Globus pallidus (tissue), 1 donor: ENCODE measurements around the gene CTCF.

Experiments
- DNase-seq: peaks from one replicate; pipeline ENCODE4 v3.0.0-alpha.2; 2015; ENCODE audit warnings: low spot score

Gene CTCF

GRCh38 chr16:67664871-67665270 is 102.5 kb downstream of the CTCF start:
- DNase-seq = no peak

GRCh38 chr16:67665598-67665997 is 103.3 kb downstream of the CTCF start:
- no peak for DNase-seq

GRCh38 chr16:67666032-67666551 is 103.8 kb downstream of the CTCF start:
- no peak for DNase-seq

- peak; percentile 82 for DNase-seq
Observed at GRCh38 chr16:67666559-67667452, 104.5 kb downstream of the CTCF start, which contains the start of the genes C16orf86 and ENKD1. Gene C16orf86, plus strand, starts transcription at chr16:67666814. Its CDS starts 157 bp downstream, at chr16:67666971. Gene ENKD1, minus strand, starts transcription at chr16:67666750. Its CDS starts 308 bp downstream, at chr16:67666442.

DNA sequence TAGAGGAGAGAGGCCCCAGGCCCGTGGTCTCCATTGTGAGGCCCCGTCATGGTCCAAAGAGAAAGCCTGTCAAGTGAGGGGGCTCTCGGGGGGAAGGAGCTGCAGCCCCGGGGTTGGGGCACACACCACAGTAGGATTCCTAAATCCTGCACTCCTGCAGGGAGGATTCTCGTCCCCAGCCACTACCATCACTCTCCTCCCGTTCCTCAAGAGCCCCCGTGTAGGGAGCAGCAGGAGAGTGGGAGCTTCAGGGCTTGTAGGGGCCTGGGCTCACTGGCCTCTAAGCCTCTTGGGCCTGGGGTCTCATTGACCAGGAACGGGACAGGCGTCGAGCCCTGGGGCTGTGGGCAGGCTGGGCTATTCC is 105.1 kb downstream of the CTCF start:
- no peak for DNase-seq

GRCh38 chr16:67667817-67668494 is 105.6 kb downstream of the CTCF start:
- DNase-seq = peak; percentile 88

- no peak for DNase-seq
Observed at GRCh38 chr16:67668495-67669157, 106.3 kb downstream of the CTCF start.

DNA sequence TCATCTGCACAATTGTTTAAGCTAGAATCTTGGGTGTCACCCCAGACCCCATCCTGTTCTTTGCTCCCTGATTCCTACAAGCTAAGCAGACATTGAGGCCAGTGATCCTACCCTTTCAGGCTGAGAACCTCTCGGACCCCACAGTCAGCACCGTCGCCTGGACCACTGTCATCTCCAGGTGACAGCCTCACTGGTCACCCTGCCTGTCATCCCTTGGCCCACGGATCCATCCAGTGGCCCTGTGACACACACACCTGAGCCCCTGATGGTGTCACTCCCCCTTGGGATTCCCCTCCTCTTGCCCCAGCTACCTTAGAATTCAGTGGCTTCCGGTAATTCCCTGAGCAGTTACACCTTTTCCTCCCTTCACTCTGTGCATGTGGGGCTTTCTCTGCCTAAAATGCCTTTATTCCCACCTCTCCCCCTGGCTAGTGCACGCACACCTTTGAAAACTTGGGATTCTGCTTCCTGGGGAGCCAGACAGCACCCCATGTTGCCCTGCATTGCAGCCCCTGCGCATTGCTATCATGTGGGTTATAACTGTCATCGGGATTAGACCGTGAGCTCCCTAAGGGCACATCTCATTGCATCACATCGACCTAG is 107.3 kb downstream of the CTCF start:
- DNase-seq = no peak

- no peak for DNase-seq
Observed at GRCh38 chr16:67672306-67672705, 110.0 kb downstream of the CTCF start.

DNA sequence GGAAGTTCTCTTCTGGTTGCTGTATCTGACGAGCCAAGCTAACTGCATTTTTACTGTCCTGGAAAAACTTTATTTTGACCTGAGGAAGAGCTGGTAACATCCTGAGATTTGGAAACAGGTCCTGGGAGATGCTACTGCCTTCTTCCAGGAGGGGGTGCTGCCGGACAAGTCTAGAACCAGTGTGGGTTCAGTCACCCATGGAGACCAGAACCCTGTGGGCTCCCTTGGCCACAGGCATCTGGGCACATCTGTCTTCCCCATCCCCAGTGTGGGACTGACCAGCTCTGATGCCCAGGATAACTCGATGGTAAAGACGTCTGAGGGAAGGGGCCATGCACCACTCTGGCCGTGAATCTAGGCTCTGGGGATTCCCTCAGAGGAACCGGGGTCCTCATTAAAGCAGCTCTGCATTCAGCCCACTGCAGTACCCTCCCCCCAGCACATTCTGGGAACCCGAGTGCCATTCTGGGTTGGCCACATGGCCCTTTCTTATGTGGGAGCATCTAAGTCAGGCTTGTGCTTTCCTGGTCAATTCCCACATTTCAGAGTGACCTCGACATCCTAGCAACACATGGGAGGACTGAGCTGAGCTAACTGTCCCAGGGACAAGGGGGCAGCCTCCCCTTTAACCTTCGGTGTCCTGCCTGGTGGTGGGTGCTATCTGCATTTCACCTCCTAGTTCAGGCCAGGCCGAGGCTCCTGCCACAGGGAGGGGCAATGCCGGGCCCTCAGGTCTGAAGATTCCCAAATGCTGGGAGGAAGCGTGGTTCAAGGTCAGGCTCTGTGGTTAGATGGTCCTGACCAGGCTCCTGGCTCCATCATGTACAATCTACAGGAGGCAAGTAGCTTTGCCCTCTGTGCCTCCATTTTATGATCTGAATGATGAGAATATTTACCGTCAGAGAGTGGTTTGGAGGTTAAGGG is 110.7 kb downstream of the CTCF start:
- peak; percentile 55 for DNase-seq

DNA sequence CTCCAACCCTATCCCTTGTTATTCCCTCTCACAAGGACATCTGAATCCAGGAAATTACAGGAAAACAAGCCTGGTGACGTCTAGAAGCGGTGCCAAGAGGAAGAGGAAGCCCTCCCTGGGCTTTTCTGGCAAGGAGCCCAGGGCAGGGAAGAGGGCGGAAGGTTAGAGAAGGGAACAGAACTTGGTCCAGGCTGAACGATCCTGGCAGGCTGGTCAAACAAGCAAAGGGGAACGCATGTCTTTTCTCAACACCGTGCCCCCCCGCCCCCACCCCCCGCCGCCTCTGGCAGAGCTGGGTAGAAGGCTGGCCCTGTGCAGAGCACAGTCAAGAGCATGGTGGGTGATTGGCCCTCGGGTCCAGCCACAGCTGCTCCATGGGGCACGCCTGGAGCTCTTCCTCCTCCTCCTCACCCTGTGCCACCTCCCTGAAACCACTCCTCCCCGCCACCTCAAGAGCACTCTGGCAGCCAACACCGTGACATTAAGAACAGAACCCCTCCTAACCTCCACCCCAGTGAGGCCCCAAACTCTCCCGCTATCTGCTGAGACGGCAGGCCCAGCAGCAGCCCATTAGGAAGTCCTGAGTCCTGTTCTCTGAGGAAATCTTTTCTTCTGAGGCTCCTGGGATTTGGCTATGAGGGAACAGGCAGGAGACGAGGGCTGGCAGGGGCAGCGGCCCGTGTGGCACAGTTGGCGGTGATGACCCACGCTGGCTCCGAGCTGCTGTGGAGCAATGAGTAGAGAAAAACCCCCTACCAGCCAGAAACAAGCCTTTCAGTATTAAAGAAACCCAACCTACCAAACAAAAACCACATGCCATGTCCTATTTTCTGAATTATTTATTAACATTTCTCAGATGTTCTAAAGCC is 111.6 kb downstream of the CTCF start:
- peak; percentile 40 for DNase-seq

DNA sequence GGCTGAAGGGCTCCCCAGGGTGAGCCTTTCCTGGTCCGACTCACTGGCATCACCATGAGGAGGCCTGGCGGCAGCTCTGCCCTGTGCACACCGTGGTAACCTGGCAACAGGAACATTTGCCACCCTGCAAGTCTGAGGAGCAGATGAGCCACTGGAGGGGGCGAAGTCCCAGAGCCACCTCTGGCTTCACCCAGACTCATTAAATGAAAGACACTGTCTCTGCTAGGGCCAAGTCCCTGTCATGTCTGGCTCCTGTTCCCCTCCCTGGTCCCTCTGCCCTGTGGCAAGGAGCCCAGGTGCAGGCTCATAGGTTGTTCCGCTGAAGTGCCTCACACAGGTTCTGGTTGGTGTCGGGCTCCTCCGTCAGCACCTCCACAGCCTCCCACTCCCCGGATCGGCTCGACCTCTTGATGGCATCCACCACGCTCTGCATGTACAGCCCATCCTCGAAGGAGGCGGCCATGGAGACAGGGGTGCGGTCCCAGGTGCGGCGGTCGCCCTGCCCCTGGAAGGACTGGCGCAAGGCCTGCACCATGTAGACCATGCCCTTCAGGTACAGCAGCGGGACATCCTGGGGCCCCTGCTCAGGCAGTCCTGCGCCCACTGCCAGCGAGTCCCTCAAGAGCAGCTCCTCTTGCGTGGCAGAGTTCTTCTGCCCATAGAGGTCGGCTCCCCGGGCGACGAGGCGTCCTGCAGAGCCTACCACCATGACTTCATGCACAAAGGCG is 112.7 kb downstream of the CTCF start:
- no peak for DNase-seq

DNA sequence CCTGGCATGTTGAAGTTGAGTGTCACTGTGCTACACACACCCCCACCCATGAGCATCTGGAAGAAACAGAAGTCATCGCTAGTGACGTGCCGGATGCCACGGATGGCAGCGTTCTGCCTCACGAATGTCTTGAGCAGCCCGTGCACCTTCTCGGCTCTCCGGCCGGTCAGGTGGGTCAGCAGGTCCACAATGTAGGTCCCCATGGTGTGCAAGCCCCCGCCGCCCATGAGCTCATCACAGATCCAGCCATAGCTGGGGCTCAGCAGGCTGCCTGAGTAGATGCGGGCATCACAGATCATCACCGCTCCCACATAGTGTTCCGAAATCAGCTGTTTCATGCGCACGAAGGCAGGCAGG is 113.2 kb downstream of the CTCF start:
- no peak for DNase-seq

GRCh38 chr16:67675999-67676398 is 113.7 kb downstream of the CTCF start:
- no peak for DNase-seq

DNA sequence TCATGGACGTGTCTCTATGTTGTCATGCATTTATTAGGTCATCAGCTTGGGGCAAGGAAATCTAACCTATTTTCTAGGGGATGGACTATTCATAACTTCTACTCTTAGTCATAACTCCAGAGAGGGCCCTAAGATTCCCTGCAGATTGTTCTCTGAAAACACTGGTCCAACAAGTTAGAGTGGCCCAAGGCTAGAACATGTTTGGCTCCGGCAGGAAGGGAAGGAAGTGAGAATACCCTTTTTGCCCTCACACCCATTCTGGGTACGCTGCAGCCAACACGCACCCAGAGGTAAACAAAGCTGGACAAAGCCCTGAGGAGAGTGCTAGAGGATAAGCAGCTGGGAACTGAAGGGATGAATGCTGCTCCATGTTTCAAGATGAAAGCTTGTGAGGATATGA is 114.2 kb downstream of the CTCF start:
- no peak for DNase-seq

DNA sequence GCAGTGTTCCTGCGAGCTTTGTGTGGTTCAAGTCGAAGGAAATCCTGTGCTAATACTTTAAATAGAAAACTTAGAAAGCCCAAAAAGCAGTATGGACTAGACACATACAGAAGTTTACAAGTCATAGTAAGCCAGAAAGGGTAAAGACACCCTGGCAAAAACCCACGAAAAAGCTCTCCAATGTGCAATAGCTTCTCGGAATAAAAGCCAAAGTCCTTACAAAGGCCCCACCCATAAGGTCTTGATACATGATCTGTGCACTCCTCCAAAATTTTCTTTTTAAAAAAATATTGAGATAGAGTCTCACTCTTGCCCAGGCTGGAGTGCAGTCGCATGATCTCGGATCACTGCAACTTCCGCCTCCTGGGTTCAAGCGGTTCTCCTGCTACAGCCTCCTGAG is 114.6 kb downstream of the CTCF start:
- DNase-seq = no peak

DNA sequence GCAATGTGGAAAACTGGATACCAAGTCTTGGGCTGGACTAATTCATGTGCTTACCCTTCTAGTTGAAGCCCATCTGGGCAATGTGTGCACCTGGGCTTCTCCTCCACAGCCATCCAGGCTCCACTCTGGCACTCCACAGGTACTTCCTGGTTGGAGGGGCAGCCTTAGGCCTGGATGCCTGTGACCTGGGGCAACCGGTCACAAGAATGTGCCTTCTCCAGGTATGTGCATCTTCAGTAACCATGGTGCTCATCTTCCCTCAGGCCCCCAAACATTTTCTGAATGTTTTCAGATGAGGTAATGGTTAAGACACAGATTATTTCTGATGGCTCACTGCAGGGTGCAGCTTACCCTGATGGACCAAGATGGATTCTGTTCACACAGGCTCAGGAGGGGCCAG is 115.4 kb downstream of the CTCF start:
- no peak for DNase-seq

GRCh38 chr16:67678354-67679023 is 116.2 kb downstream of the CTCF start:
- DNase-seq = no peak
